HG02938 (cell line): ENCODE results near the gene PTGDR2.

Experiments
- ATAC-seq: cut with Tn5 transposase; IDR thresholded peaks from one replicate; pipeline ENCODE4 v1.9.1; 2021; ENCODE audit warnings: mild to moderate bottlenecking, moderate library complexity; ENCODE audit not compliant: unreplicated experiment

The PTGDR2 gene

GRCh38 chr11:60855726-60856633 lies at the start of gene PTGDR2:
PTGDR2 (minus strand) TSS chr11:60855950; CDS start chr11:60853722, 2,228 bp downstream.
- ATAC-seq = no peak

GRCh38 chr11:60905047-60905446 lies 49.3 kb upstream of the PTGDR2 start:
- no peak for ATAC-seq

- no peak for ATAC-seq
Measured at GRCh38 chr11:60902625-60903024, 46.9 kb upstream of the PTGDR2 start.

GRCh38 chr11:60900673-60901404 lies 45.1 kb upstream of the PTGDR2 start:
- no peak for ATAC-seq

- ATAC-seq = no peak
Measured at GRCh38 chr11:60899977-60900376, 44.2 kb upstream of the PTGDR2 start.

GRCh38 chr11:60899046-60899936 lies 43.5 kb upstream of the PTGDR2 start:
- no peak for ATAC-seq

- ATAC-seq = no peak
Measured at GRCh38 chr11:60897496-60897895, 41.7 kb upstream of the PTGDR2 start.

- ATAC-seq = no peak
Measured at GRCh38 chr11:60895687-60896086, 39.9 kb upstream of the PTGDR2 start.

- no peak for ATAC-seq
Measured at GRCh38 chr11:60891103-60891741, 35.5 kb upstream of the PTGDR2 start.

GRCh38 chr11:60890696-60891095 lies 34.9 kb upstream of the PTGDR2 start:
- ATAC-seq = no peak

- no peak for ATAC-seq
Measured at GRCh38 chr11:60889869-60890311, 34.1 kb upstream of the PTGDR2 start.

- no peak for ATAC-seq
Measured at GRCh38 chr11:60887556-60887955, 31.8 kb upstream of the PTGDR2 start.

GRCh38 chr11:60880643-60881282 lies 25.0 kb upstream of the PTGDR2 start:
- no peak for ATAC-seq

- no peak for ATAC-seq
Measured at GRCh38 chr11:60879971-60880588, 24.3 kb upstream of the PTGDR2 start.

GRCh38 chr11:60879104-60879503 lies 23.4 kb upstream of the PTGDR2 start:
- no peak for ATAC-seq

- ATAC-seq = no peak
Measured at GRCh38 chr11:60878245-60879101, 22.7 kb upstream of the PTGDR2 start.

- no peak for ATAC-seq
Measured at GRCh38 chr11:60876168-60876485, 20.4 kb upstream of the PTGDR2 start.

GRCh38 chr11:60875366-60876167 lies 19.8 kb upstream of the PTGDR2 start:
- no peak for ATAC-seq
